IPS DF 6.9 (cell line): ENCODE results near the gene SERF2.
"Not testable (repeated sequence)": the region's sequence is repeated elsewhere in the genome, so short reads cannot be mapped to it uniquely, and the experiment has no call there.

Experiments used
- DNase-seq: peaks from one replicate; pipeline ENCODE4 v3.0.0-alpha.2; 2013; ENCODE audit warnings: low read depth, low spot score
- H3K27ac ChIP-seq: one replicate; pipeline ENCODE4 v1.5.1; 2013; ENCODE audit warnings: low read length, control low read depth
- H3K27me3 ChIP-seq: 2 replicates; pipeline ENCODE4 v1.6.1; 2013; ENCODE audit warnings: mild to moderate bottlenecking, low read length; ENCODE audit not compliant: control insufficient read depth, insufficient read depth
- H3K36me3 ChIP-seq: 2 replicates; pipeline ENCODE4 v1.6.1; 2013; ENCODE audit warnings: low read length; ENCODE audit not compliant: control insufficient read depth, insufficient read depth
- H3K4me1 ChIP-seq: 2 replicates; pipeline ENCODE4 v1.6.1; 2013; ENCODE audit warnings: low read length; ENCODE audit not compliant: control insufficient read depth, insufficient read depth
- H3K4me3 ChIP-seq: 2 replicates; pipeline ENCODE4 v1.5.1; 2013; ENCODE audit warnings: mild to moderate bottlenecking, low read length
- H3K9me3 ChIP-seq: 2 replicates; pipeline ENCODE4 v1.6.1; 2013; ENCODE audit warnings: low read length, inconsistent platforms; ENCODE audit not compliant: control insufficient read depth, insufficient read depth
- WGBS: extraction: QIAGEN DNeasy Blood & Tissue Kit; methylation state at CpG from one replicate; pipeline ENCODE4 v1.1.7; 2013; ENCODE audit warnings: mixed read lengths, missing lambda C conversion rate; ENCODE audit not compliant: insufficient read length, insufficient coverage; 5-methylcytosine and 5-hydroxymethylcytosine counted together

The SERF2 gene

GRCh38 chr15:43791993-43792760, at the start of gene SERF2:
Gene SERF2, plus strand, starts transcription at chr15:43792320. Its CDS starts 57 bp downstream, at chr15:43792377.
- Histone ChIP-seq H3K27me3 (no peaks in the 10 kb centered on the region), H3K27ac (no peak within 1 kb of the TSS), H3K9me3 (no peaks in the 10 kb centered on the region), H3K4me3 (peak within 1 kb of the TSS; percentile 84), H3K36me3 (peaks cover 17% of the 10 kb centered on the region), H3K4me1 (peaks cover 11% of the 10 kb centered on the region; the same call in 1 of the 2 replicates)
- peak; percentile 95 for DNase-seq
- whole genome bisulfite sequencing: no CpG with 5 or more reads among the region's 66 CpGs

- not testable (repeated sequence) for H3K36me3 ChIP-seq, H3K27ac ChIP-seq, H3K27me3 ChIP-seq, H3K4me1 ChIP-seq, H3K9me3 ChIP-seq
- peak; percentile 82 for DNase-seq
- peak within 1 kb of the TSS; percentile 89 for H3K4me3 ChIP-seq
- no CpG with 5 or more reads among the region's 84 CpGs for WGBS
Observed at GRCh38 chr15:43746245-43746902, 45.7 kb upstream of the SERF2 start, which contains the start of gene PDIA3. Gene PDIA3, plus strand, starts transcription at chr15:43746438. Its CDS starts 102 bp downstream, at chr15:43746540.

- H3K9me3 ChIP-seq, DNase-seq, H3K4me1 ChIP-seq, H3K36me3 ChIP-seq, H3K27ac ChIP-seq, H3K27me3 ChIP-seq: not testable (repeated sequence)
- no CpG with 5 or more reads among the region's 12 CpGs for WGBS
- H3K4me3 ChIP-seq: peak overlapping the region; percentile 89; the same call in 1 of the 2 replicates
Observed at GRCh38 chr15:43746903-43747309, 45.2 kb upstream of the SERF2 start.

GRCh38 chr15:43748376-43748775, 43.7 kb upstream of the SERF2 start:
- Histone ChIP-seq H3K27me3 (no peaks in the 10 kb centered on the region), H3K27ac (no peak overlapping the region), H3K9me3 (no peaks in the 10 kb centered on the region), H3K36me3 (no peaks in the 10 kb centered on the region), H3K4me1 (no peaks in the 10 kb centered on the region; the same call in 1 of the 2 replicates), H3K4me3 (no peak overlapping the region)
- no peak for DNase-seq
- WGBS: no CpG with 5 or more reads among the region's 3 CpGs

- no peak overlapping the region for H3K4me3 ChIP-seq
- no peaks in the 10 kb centered on the region for H3K9me3 ChIP-seq
- no peaks in the 10 kb centered on the region; the same call in 1 of the 2 replicates for H3K4me1 ChIP-seq
- DNase-seq: no peak
- no peaks in the 10 kb centered on the region for H3K27me3 ChIP-seq
- H3K27ac ChIP-seq: no peak overlapping the region
- no peaks in the 10 kb centered on the region; the same call in 1 of the 2 replicates for H3K36me3 ChIP-seq
- no CpG with 5 or more reads among the region's 12 CpGs for WGBS
Observed at GRCh38 chr15:43749690-43750345, 42.3 kb upstream of the SERF2 start.

- no peak for DNase-seq
- Histone ChIP-seq H3K4me1 (no peaks in the 10 kb centered on the region), H3K36me3 (no peaks in the 10 kb centered on the region; the same call in 1 of the 2 replicates), H3K4me3 (no peak overlapping the region), H3K27ac (no peak overlapping the region), H3K27me3 (no peaks in the 10 kb centered on the region), H3K9me3 (no peaks in the 10 kb centered on the region)
- no CpG with 5 or more reads among the region's 6 CpGs for WGBS
Observed at GRCh38 chr15:43751885-43752284, 40.2 kb upstream of the SERF2 start.

- no peaks in the 10 kb centered on the region for H3K9me3 ChIP-seq
- H3K27me3 ChIP-seq: no peaks in the 10 kb centered on the region
- no peak for DNase-seq
- WGBS: no CpG with 5 or more reads among the region's 6 CpGs
- H3K27ac ChIP-seq: no peak overlapping the region
- H3K4me1 ChIP-seq: no peaks in the 10 kb centered on the region
- H3K36me3 ChIP-seq: peaks cover 26% of the 10 kb centered on the region; the same call in 1 of the 2 replicates
- no peak overlapping the region for H3K4me3 ChIP-seq
Observed at GRCh38 chr15:43762824-43763223, 29.3 kb upstream of the SERF2 start.

GRCh38 chr15:43763819-43764446, 28.2 kb upstream of the SERF2 start:
- no CpG with 5 or more reads among the region's 2 CpGs for WGBS
- no peak overlapping the region for H3K4me3 ChIP-seq
- H3K9me3 ChIP-seq: no peaks in the 10 kb centered on the region
- H3K4me1 ChIP-seq: no peaks in the 10 kb centered on the region
- no peak for DNase-seq
- no peaks in the 10 kb centered on the region for H3K27me3 ChIP-seq
- H3K27ac ChIP-seq: no peak overlapping the region
- H3K36me3 ChIP-seq: peaks cover 29% of the 10 kb centered on the region; the same call in 1 of the 2 replicates

- H3K4me1 ChIP-seq: no peaks in the 10 kb centered on the region
- no peak for DNase-seq
- H3K36me3 ChIP-seq: peaks cover 28% of the 10 kb centered on the region; the same call in 1 of the 2 replicates
- WGBS: no CpG with 5 or more reads among the region's 5 CpGs
- no peaks in the 10 kb centered on the region for H3K27me3 ChIP-seq
- H3K4me3 ChIP-seq: no peak overlapping the region
- H3K27ac ChIP-seq: no peak overlapping the region
- no peaks in the 10 kb centered on the region for H3K9me3 ChIP-seq
Observed at GRCh38 chr15:43769584-43770228, 22.4 kb upstream of the SERF2 start.
